Neural cell (in vitro differentiated cells): ENCODE data around the gene LRCH4. TPM values are rescaled to one million over a fixed set of nuclear protein-coding genes. Genes with fewer than 3 reads are reported as not detected.

Experiments
- H2AFZ ChIP-seq: fragments of 200-600, 300-800 bp; sonication (generic), shearing (Covaris generic); 2 replicates; pipeline ENCODE4 v1.6.0; 2014; ENCODE audit warnings: low read depth, mild to moderate bottlenecking, antibody characterized with exemption, low read length, moderate library complexity
- H3F3A ChIP-seq: fragments of 200-600 bp; shearing (Covaris generic); 2 replicates; pipeline ENCODE4 v1.6.1; 2016; ENCODE audit warnings: mild to moderate bottlenecking, moderate library complexity, mixed read lengths, antibody characterized with exemption, low read length; ENCODE audit not compliant: insufficient read depth, poor library complexity, severe bottlenecking
- H3K27ac ChIP-seq: fragments of 200-600, 300-800 bp; sonication (generic), shearing (Covaris generic); 2 replicates; pipeline ENCODE4 v1.5.1; 2014; ENCODE audit warnings: mild to moderate bottlenecking, low read length, moderate library complexity
- H3K27me3 ChIP-seq: fragments of 300-800, 200-600 bp; sonication (generic), shearing (Covaris generic); 2 replicates; pipeline ENCODE4 v1.6.0; 2014; ENCODE audit warnings: mild to moderate bottlenecking, low read depth, low read length, moderate library complexity; ENCODE audit not compliant: insufficient read depth
- H3K36me3 ChIP-seq: fragments of 300-800, 200-600 bp; sonication (generic), shearing (Covaris generic); 2 replicates; pipeline ENCODE4 v1.5.1; 2014; ENCODE audit warnings: mild to moderate bottlenecking, antibody characterized with exemption, low read length, moderate library complexity; ENCODE audit not compliant: insufficient read depth
- H3K4me2 ChIP-seq: fragments of 300-800, 200-600 bp; sonication (generic), shearing (Covaris generic); 2 replicates; pipeline ENCODE4 v1.6.0; 2014; ENCODE audit warnings: mild to moderate bottlenecking, low read length
- H3K4me3 ChIP-seq: fragments of 300-800, 200-600 bp; sonication (generic), shearing (Covaris generic); 2 replicates; pipeline ENCODE4 v1.5.1; 2014; ENCODE audit warnings: mild to moderate bottlenecking, low read length, moderate library complexity
- H3K79me2 ChIP-seq: fragments of 200-600 bp; shearing (Covaris generic); replicated peaks from 2 replicates; pipeline ENCODE4 v1.6.0; 2014; ENCODE audit warnings: mild to moderate bottlenecking, low read length, moderate library complexity; ENCODE audit not compliant: insufficient read depth
- H3K9ac ChIP-seq: fragments of 300-800, 200-600 bp; sonication (generic), shearing (Covaris generic); 2 replicates; pipeline ENCODE4 v1.6.1; 2016; ENCODE audit warnings: mild to moderate bottlenecking, low read length, mixed read lengths
- H3K9me2 ChIP-seq: fragments of 200-600 bp; shearing (Covaris generic); 2 replicates; pipeline ENCODE4 v1.6.1; 2016; ENCODE audit warnings: mild to moderate bottlenecking, low read length, mixed read lengths; ENCODE audit not compliant: insufficient read depth
- H3K9me3 ChIP-seq: fragments of 200-600, 300-800 bp; sonication (generic), shearing (Covaris generic); 2 replicates; pipeline ENCODE4 v1.6.1; 2016; ENCODE audit warnings: mild to moderate bottlenecking, mixed run types, low read length, moderate library complexity, mixed read lengths
- H4K20me1 ChIP-seq: fragments of 200-600 bp; shearing (Covaris generic); 2 replicates; pipeline ENCODE4 v1.6.1; 2016; ENCODE audit warnings: mild to moderate bottlenecking, mixed run types; ENCODE audit not compliant: insufficient read depth
- CTCF ChIP-seq: fragments of 450-650 bp; IDR thresholded peaks from 2 replicates; pipeline ENCODE4 v1.5.1; 2014; ENCODE audit warnings: antibody characterized with exemption, mild to moderate bottlenecking, moderate library complexity; ENCODE audit not compliant: poor library complexity, severe bottlenecking
- EP300 ChIP-seq: fragments of 450-650 bp; conservative IDR thresholded peaks from 2 replicates; pipeline ENCODE4 v1.6.1; 2014; ENCODE audit warnings: antibody characterized with exemption, mild to moderate bottlenecking, moderate library complexity; ENCODE audit not compliant: poor library complexity, severe bottlenecking
- EZH2 ChIP-seq: fragments of 200-600, 300-800 bp; shearing (Covaris generic), sonication (generic); IDR thresholded peaks from 2 replicates; pipeline ENCODE4 v1.6.1; 2014; ENCODE audit warnings: antibody characterized with exemption, low read length, borderline replicate concordance, mild to moderate bottlenecking; ENCODE audit not compliant: insufficient read depth, poor library complexity, severe bottlenecking
- MXI1 ChIP-seq: fragments of 450-650 bp; conservative IDR thresholded peaks from 2 replicates; pipeline ENCODE4 v1.6.1; 2014; ENCODE audit warnings: antibody characterized with exemption, mild to moderate bottlenecking; ENCODE audit not compliant: poor library complexity, severe bottlenecking
- POLR2AphosphoS5 ChIP-seq: IDR thresholded peaks from 2 replicates; pipeline ENCODE4 v1.6.1; 2012
- RAD21 ChIP-seq: fragments of 450-650 bp; conservative IDR thresholded peaks from 2 replicates; pipeline ENCODE4 v1.6.1; 2014; ENCODE audit warnings: antibody characterized with exemption, mild to moderate bottlenecking, moderate library complexity
- REST ChIP-seq: IDR thresholded peaks from 2 replicates; pipeline ENCODE4 v1.6.1; 2012; ENCODE audit warnings: borderline replicate concordance
- SMC3 ChIP-seq: fragments of 450-650 bp; conservative IDR thresholded peaks from 2 replicates; pipeline ENCODE4 v1.6.1; 2014; ENCODE audit warnings: antibody characterized with exemption, mild to moderate bottlenecking, moderate library complexity; ENCODE audit not compliant: poor library complexity
- TAF1 ChIP-seq: IDR thresholded peaks from 2 replicates; pipeline ENCODE4 v1.6.1; 2012; ENCODE audit warnings: low read depth
- polyA plus RNA-seq: library from polyadenylated mRNA; depleted of rRNA; stranded (reverse); fragments of >200 nt; gene quantifications from 2 replicates; pipeline ENCODE4 v1.2.3, GENCODE V29; 2014

LRCH4 gene
- polyA plus RNA-seq, 1 donor from 2014 or later: 17.2 TPM

DNA sequence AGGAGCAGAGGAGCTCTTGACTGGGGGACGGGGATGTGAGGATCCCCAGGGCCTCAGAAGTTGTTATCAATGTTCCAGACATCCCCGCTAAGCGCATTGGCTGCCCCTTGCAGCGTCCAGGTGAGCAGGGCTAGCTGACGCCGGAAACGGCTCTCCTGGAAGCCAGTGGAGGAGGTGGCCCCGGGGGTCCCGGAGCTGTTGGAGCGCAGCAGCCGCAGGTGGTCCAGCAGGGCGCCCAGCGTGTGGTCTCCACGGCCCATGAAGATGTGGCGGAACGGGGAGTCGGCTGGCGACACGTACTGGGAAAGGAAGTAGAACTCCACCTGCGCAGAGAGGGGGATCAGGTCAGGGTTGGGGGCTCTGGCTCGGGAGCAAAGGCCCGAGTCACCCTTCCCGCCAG, 34.9 kb upstream of the LRCH4 start:
- Histone ChIP-seq H3K4me3 (no peak overlapping the region), H3K4me2 (no peak overlapping the region), H3F3A (no peaks in the 10 kb centered on the region), H3K79me2 (no peaks in the 10 kb centered on the region), H2AFZ (no peak overlapping the region), H3K9me2 (no peaks in the 10 kb centered on the region), H3K27ac (no peak overlapping the region), H4K20me1 (no peaks in the 10 kb centered on the region), H3K9me3 (no peaks in the 10 kb centered on the region), H3K27me3 (no peaks in the 10 kb centered on the region), H3K9ac (no peak overlapping the region), H3K36me3 (no peaks in the 10 kb centered on the region)
- TF ChIP-seq EP300 (no peak), TAF1 (no peak), EZH2 (no peak), REST (no peak), SMC3 (no peak), MXI1 (no peak), POLR2AphosphoS5 (no peak), CTCF (no peak), RAD21 (no peak)

DNA sequence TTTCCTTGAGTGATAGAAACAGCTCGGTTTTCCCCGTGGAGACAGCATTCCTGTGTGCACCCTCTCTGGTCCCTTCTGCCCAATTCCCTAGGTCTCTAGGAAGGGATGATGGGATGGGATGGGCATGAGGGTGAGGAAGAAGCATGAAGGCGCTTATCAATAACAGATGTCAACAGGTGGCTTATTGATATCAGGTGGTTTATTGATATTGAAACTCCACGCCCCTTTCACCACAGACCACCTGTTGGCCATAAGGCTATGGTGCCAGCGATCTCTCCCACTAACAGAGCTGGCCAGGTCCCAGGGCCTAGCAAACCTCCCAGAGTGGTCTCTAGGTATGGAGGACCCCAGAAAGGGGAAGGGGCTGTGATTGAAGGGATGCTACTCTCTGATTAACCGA, 34.3 kb upstream of the LRCH4 start:
- H3K9me2 ChIP-seq: no peaks in the 10 kb centered on the region
- no peaks in the 10 kb centered on the region for H3K36me3 ChIP-seq
- TF ChIP-seq SMC3 (no peak), RAD21 (no peak), TAF1 (no peak), EZH2 (no peak)
- no peak overlapping the region for H2AFZ ChIP-seq
- no peaks in the 10 kb centered on the region for H3F3A ChIP-seq
- no peak overlapping the region for H3K4me3 ChIP-seq
- H4K20me1 ChIP-seq: no peaks in the 10 kb centered on the region
- no peak overlapping the region for H3K9ac ChIP-seq
- no peak overlapping the region for H3K4me2 ChIP-seq
- H3K9me3 ChIP-seq: no peaks in the 10 kb centered on the region
- no peak overlapping the region for H3K27ac ChIP-seq
- no peaks in the 10 kb centered on the region for H3K27me3 ChIP-seq
- H3K79me2 ChIP-seq: no peaks in the 10 kb centered on the region
